Effector CD4-positive, alpha-beta T cell (primary cell): Measurements from ENCODE around the gene GIT1.

Experiments
- DNase-seq: peaks from one replicate; pipeline ENCODE4 v3.0.0-alpha.2; 2020

Gene GIT1

GRCh38 chr17:29615492-29616299 lies 26.2 kb upstream of the GIT1 start:
- peak; percentile 79 for DNase-seq

GRCh38 chr17:29615048-29615385 lies 25.6 kb upstream of the GIT1 start:
- peak; percentile 48 for DNase-seq

GRCh38 chr17:29614349-29615047 lies 25.1 kb upstream of the GIT1 start:
- DNase-seq, result no peak

- no peak for DNase-seq
Observed at GRCh38 chr17:29613856-29614255, 24.4 kb upstream of the GIT1 start.

GRCh38 chr17:29613352-29613837 lies 23.9 kb upstream of the GIT1 start:
- peak; percentile 92 for DNase-seq

GRCh38 chr17:29612404-29613280 lies 23.2 kb upstream of the GIT1 start:
- no peak for DNase-seq

- DNase-seq, result no peak
Observed at GRCh38 chr17:29612094-29612403, 22.6 kb upstream of the GIT1 start.

- no peak for DNase-seq
Observed at GRCh38 chr17:29611351-29612093, 22.1 kb upstream of the GIT1 start.

- no peak for DNase-seq
Observed at GRCh38 chr17:29610395-29610794, 20.9 kb upstream of the GIT1 start.

GRCh38 chr17:29608986-29609385 lies 19.5 kb upstream of the GIT1 start:
- no peak for DNase-seq

GRCh38 chr17:29607557-29608195 lies 18.2 kb upstream of the GIT1 start:
- DNase-seq, result no peak

GRCh38 chr17:29603109-29603674 lies 13.7 kb upstream of the GIT1 start:
- DNase-seq, result no peak

- no peak for DNase-seq
Observed at GRCh38 chr17:29597361-29598172, 8.1 kb upstream of the GIT1 start.

- no peak for DNase-seq
Observed at GRCh38 chr17:29596811-29597210, 7.4 kb upstream of the GIT1 start.

- no peak for DNase-seq
Observed at GRCh38 chr17:29595943-29596774, 6.7 kb upstream of the GIT1 start.

GRCh38 chr17:29595107-29595942 lies 5.9 kb upstream of the GIT1 start:
- no peak for DNase-seq

- DNase-seq, result no peak
Observed at GRCh38 chr17:29594519-29595090, 5.2 kb upstream of the GIT1 start.
